HG02840 (cell line): Measurements from ENCODE around the gene RGSL1.
"Not testable (repeated sequence)": the region's sequence is repeated elsewhere in the genome, so short reads cannot be mapped to it uniquely, and the experiment has no call there.

ENCODE experiments used
- ATAC-seq: cut with Tn5 transposase; IDR thresholded peaks from one replicate; pipeline ENCODE4 v1.9.1; 2021; ENCODE audit warnings: mild to moderate bottlenecking, moderate library complexity, moderate number of reproducible peaks; ENCODE audit not compliant: unreplicated experiment, low FRiP score

RGSL1 gene

DNA sequence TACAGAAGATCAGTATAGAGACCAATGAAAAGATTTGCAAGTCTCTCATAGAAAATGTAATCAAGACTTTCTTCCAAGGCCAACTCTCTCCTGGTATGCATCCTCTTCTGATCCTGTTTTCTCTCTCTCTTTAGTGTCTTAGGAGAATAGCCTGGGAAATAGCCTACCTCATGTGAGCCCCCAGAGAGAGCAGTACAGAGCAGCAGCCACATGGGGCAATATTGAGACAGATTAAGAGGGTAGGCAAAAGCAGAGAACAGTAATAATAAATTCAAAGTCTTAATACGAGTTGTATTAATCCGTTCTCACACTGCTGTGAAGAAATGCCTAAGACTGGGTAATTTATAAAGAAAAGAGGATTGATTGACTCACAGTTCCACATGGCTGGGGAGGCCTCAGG lies 77.7 kb downstream of the RGSL1 start:
- ATAC-seq: no peak

DNA sequence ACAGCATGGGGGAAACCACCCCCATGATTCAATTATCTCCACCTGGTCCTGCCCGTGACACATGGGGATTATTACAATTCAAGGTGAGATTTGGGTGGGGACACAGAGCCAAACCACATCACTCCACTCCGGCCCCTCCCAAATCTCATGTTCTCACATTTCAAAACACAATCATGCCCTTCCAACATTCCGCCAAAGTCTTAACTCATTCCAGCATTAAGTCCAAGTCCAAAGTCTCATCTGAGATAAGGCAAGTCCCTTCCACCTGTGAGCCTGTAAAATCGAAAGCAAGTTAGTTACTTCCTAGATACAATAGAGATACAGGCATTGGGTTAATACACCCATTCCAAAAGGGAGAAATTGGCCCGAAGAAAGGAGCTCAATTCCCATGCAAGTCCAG lies 78.3 kb downstream of the RGSL1 start:
- not testable (repeated sequence) for ATAC-seq

DNA sequence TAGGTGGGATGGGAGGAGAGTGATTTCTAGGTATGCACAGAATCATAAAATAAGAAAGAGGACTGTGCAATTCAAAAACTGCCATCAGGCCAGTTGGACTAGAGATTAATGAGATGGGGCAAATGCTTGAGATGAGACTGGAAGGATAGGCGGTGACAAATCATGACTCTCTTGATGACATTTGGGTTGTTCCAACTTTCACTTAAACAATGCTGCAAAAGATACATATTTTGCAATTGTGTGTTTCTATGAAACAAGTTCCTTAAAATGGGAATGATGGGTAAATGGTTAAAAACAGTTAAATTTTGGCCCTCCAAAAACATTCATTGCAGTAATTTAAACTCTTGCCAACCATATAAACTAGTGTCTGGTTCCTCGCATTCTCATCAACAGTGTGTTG lies 84.0 kb downstream of the RGSL1 start:
- ATAC-seq: no peak

DNA sequence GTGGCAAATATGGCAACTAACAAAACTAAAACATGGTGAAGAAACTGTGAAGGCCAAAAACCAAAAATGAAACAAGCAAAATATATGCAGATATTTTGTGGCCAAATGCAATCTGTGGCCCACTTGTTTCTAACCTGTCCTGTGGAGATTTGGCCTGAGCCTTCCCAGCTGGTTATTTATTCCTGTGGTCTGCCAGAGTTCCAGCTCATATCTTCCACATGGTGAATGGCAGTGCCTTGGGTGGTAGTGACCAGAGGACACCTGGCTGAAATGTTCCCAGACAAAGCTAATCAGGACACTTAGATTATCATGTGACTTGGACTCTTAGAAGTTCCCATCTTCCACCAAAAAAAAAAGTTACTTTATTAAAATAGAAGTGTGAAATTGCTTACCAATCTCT lies 99.4 kb downstream of the RGSL1 start:
- ATAC-seq: no peak

DNA sequence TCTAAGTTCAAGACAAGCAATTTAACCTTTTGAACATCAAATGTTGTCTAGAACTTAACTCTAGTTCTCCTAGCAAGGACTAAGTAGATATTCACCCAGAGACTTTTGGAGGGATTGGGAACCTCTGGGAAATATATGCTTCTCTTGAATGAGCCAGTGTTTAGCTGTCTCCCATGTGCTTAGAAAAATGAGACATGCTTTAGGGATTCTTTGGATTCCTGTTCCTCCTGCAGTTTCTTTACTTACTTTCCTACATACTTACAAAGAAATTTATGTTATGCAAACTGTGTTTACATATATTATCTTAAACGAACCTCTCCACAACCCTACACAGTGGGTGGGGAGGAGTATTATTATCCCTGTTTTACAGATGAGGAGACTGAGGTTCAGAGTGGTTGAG lies 99.9 kb downstream of the RGSL1 start:
- ATAC-seq: no peak

DNA sequence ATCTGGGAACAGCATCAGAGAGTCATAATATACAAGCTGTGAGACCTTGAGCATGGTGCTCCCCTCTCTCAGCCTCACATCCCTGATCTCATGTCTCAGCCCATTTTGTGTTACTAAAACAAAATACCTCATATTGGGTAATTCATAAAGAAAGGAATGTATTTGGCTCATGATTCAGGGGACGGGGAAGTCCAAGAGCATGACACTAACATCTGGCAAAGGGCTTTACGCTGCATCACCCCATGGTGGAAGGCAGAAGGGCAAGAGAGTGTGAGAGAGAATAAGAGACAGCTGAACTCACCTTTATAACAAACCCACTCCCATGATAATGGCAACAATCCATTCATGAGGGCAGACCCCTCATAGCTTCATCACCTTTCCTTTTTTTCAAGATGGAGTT lies 102.6 kb downstream of the RGSL1 start:
- ATAC-seq: no peak

DNA sequence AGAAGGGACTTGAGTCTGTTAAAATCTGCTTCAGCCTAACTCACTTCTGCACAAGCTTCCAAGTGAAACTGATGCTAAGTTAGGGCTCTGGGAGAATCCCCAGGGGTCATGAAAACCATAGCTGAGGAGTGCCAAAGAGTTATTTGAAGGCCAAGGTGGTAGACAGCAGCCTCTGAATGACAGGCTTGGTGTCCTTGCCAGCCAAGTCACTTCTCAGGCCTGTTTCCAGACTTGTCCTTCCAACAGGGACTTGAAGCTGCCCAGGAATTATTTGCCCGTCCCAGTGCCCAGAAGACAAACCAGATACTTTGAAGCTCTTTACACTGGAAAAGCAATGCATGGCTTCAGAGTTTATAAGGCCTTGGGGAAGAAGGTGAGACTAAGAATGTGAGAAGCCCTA lies 105.5 kb downstream of the RGSL1 start:
- ATAC-seq: no peak

DNA sequence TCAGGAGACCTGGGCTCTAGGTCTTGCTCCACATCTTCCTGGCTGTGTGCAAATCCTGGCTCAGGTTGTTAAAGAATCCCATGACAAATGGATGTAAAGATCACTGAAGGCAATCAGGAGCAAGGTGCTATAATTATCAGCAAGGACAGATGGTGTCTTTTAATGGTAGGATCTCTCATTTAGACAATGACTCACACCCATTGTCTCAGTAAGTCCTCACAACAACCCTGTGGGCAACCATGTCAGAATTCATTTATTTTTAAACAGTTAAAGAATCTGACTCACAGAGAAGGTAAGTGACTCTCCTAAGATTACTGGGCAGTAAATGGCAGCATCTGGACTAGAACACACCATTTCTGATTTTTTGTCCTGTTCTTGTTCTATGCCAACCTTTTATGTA lies 106.3 kb downstream of the RGSL1 start:
- no peak for ATAC-seq

DNA sequence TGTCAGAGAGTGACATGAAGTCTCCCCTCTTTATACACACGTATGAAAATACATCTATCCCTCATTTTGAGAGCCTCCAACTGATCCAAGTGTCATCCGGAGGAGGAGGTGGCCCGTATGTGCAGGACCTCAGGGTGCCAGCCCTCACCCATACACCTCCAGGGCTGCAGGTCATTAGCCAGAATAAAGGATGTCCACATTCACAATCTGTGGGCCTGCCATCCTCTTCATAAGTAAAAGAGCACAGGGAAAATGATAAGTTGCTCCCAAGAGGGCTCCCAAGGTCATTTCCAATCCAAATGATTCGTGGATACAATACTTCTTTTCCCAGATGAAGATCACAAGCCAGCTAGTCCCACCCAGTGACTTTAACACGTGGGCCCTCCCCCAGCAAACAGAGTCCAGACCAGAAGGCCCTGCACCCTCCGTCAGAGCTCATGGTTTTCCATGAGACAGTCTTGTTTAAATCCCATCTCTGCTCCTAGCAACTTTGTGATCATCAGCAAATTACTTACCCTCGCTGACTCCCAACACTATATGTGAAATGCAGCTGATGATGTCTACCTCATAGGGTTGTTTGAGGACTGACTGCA lies 110.5 kb downstream of the RGSL1 start:
- ATAC-seq: no peak

DNA sequence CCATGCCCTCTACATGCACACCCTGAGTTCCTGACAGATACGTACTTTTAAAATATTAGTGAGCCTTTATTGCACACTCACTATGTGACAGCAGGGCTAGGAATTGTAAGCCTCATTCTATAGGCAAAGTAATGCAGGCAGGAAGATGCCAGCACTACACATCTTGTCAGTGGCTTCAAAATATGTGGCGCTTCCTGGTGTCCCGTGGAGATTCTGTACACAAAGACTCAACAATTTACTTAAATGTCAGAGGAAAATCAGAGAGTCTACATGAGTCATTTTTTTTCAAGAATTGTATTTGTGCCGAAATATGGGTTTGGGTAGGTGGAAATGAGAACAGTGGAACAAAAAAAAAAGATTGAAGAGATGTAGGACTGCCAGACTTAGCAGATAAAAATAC lies 111.5 kb downstream of the RGSL1 start:
- ATAC-seq: no peak

DNA sequence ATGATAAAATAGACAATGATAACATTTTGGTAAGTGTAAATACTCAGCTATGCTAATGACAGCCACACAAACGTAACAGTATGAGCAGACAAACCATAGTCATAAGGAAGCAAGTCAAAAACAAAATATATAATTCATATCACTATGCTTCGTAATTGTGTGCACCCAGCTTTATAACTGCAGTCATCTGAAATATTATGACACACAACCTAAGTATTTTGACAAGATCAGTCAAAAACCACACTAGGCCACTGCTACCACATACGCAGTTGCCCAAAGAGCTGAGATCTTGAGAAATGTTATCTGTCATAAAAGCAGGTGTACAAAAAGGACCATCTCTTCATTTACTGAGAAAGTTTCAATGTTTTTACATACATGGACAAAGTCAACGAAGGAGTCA lies 113.1 kb downstream of the RGSL1 start:
- no peak for ATAC-seq

DNA sequence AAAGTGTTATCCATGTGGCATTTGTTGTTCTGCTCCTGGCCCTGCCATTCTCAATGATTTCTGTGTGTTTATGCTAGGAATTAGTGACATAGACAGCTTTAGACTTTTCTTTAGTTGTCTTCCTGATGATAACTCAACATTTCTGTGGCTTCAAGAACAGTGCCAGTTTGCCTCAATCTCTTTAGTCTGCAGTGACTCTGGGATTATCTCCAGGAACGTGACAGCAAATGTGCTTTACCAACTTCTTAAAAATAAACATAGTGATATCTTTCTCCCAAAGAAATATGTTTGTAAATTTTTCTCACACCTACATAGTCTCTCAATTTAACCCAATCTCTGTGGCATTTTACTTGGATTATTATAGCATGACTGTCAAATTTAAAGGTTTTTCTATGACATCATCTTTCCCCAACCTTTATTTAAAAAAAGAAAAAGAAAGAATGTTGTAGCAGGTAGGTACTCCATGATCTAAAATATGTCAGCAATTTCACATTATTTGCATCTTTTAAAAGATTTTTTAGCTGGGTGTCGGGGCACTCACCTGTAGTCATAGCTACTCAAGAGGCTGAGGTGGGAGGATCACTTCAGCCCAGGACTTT lies 114.6 kb downstream of the RGSL1 start:
- no peak for ATAC-seq

DNA sequence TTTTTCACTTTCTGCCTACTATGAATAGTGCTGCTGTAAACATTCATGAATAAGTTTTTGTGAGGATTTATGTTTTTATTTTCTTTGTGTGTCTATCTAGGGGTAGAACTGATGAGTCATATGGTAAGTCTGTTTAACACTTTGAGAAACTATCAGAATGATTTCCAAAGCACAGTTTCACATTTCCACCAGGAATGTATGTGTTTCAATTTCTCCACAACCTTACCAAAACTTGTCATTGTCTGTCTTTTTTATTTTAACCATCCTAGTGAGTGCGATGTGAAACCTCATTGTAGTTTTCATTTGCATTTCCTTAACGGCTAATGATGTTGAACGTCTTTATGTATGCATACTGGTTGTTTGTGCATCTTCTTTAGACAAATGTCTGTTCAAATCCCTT lies 115.6 kb downstream of the RGSL1 start:
- no peak for ATAC-seq

DNA sequence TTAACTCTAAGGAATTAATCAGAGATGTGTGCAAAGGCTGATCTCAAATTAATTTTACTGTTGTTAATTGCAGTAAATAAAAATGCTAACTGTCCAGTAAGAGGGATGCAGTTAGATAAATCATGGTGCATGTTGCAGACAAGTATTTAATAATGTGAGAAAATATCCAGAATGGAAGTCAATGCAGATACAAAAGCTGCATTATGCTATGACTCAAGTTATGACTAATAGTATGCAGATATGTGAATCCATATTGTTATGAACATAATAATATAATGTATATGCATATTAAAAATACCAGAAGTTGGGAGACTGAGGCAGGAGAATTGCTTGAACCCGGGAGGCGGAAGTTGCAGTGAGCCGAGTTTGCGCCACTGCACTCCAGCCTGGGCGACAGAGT lies 117.7 kb downstream of the RGSL1 start:
- no peak for ATAC-seq

DNA sequence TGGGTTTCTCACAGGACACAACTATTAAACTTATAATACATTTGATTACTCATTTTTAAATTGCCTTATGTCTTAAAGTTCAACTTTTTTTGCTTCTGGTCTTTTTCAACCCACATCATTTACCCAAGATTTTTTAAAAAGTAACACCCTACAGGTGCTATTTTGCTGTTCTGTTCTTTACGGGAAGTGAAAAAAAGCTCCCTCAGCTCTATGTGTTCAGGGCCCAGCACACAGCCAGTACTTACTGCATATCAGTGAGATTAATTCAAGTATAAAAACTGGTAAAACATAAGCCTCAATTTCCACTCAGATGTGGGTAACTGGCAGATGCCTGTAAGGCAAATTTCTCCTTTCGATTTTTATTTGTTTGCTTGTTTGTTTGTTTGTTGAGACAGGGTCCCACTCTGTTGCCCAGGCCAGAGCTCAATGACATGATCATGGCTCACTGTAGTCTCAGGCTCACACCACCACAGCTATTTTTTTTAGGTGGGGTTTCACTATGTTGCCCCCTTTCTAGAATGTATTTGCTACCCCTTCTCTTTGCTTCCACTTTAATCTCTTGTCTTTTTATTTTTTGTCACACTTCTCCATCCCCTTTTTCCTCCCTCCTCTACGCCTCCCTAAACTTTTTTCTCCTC lies 118.8 kb downstream of the RGSL1 start:
- no peak for ATAC-seq

DNA sequence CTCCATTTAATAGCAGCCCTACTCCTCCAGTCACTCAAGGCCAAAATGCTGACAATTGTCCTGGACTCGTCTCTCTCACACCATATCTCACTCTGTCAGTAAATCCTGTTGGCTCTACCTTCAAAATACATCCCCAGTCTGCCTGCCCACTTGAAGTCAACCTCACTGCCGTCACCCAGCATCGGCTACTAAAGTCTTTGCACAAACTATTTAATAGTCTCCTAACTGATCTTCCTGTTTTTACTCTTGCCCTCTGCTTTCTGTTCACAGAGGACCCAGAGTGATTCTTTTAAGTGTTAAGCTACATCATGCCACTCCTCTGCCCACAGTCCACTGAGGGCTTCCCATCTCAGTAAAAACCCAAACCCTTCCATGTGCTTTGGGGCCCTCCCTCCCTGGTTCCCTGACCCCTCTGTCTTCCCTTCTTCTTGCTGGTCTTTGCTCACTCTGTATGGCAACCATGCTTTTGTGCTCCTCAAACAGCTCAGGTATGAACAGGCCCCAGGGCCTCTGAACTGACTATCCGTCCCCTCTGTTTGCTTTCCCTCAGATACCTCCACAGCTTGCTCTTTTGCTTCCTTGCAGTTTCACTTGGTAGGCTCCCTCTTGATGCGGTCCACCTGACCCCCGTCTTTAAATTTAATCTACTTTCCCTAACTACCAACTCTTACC lies 120.1 kb downstream of the RGSL1 start:
- no peak for ATAC-seq

DNA sequence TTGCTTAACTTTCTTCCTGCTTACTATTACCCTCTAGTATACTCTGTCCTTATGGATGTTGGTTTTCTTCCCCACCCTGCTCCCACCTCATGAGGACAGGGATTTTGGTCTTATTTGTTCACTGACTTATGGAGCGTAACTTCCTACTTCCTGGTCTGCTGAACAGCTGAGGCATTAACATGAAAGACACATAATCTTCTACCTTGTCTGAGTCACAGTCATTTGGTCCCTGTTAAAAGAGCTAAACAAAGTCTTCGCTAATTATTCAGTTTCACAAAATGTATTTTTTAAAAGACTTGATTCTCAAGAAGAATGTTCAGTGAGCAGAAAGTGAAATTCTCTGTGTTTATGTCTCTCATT lies 120.6 kb downstream of the RGSL1 start:
- ATAC-seq: no peak

DNA sequence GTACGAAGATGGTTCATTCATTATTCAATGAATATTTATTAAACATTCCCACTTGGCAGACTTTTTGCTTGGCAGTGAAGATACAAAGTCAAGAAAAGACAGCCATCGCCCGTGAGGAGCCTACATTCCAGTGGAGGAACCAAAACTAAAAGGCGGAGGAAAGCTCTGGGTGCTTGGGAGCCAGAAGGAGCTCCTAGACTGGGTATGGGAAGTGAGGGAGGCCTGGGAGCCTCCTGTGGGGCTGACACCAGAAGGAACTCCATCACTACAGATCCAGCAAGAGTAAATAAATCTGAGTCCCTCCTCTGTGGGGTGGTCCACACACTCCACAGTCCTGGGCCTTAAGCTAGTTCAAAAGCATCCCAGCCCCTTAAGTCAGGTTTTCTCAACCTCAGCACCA lies 124.2 kb downstream of the RGSL1 start:
- ATAC-seq: no peak

DNA sequence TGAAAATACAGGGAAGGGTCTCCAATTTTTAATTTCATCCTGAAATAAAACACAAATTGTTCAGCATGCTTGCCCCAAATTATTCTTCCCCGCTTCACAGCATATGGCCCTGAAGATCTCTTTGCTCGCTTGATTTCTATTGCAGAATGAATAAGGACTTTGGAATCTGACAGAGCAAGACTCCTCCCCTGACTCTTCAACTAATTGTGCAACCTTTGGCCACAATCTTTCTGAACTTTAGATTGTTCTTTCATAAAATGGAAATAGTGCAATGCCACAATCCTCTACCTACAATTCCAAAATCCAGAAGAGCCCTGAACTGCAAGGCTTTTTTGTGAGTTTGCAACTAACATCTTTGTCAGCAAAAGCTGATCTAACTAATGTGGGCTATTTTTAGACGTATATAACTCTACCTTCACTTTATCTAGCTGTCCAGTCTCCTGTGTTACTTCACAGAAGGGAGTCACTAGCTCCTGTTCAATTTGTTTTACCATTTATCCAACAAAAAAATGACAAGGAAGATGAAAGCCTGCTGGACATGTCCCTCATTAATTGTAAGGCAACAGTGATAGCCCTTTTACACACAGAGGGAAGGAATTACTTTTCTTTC lies 125.7 kb downstream of the RGSL1 start:
- no peak for ATAC-seq

DNA sequence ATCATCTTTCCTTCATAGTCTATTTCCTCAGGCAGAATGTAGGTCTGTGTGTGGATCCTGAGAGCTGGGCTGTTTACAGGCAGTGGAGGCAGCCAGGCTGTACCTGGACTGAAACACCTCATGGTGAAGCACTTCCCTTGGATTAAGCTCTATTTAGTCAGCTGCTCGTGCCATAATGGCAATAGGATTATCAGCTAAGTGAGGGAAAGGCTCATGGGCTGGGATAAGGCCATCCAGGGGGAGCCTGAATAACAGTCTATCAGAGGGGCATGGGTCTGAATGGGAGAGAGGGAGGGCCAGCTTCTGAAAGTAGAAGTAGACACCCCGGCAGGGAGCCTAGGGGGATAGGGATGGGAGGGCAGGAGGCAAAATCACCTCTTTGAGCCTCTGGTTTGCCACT lies 130.8 kb downstream of the RGSL1 start:
- no peak for ATAC-seq

DNA sequence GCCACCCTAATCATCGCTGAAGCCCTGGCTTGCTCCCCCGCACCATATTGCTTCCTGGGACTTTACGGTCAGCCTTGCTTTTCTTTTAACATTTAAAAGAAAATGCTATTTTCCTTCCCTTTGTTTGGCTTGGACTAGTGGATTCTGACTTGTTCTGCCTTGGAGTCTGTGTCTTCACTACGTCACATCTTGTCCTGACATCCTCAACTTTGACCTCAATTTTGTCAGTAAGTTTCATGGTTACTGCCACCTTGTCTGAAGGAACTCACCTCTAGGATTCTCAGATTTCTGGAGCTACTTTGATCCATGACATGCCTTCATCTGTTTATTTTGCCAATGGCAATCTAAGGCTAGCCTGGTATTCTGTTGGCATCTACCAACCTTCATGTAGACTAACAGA lies 134.8 kb downstream of the RGSL1 start:
- no peak for ATAC-seq

DNA sequence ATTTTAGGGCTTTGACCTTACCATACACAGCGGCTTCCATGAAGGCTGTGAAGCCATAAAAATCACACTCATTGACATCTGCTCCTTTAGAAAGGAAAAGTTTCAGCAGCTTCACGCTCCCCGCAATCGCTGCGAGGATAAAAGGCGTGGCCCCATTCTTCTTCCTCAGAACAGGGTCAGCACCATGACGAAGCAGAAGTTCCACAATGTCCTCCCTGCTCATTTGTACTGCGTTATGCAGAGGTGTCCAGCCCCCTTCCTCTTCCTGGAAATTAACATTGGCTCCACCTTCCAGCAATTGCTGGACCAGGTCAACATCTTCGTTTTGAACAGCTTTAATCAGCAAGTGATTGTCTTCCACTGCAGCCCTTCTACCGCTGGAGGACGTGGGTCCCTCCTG lies 136.4 kb downstream of the RGSL1 start:
- ATAC-seq: no peak
